HG03575 (cell line): ENCODE measurements around the gene WDR37.
"Not testable (repeated sequence)": the region's sequence is repeated elsewhere in the genome, so short reads cannot be mapped to it uniquely, and the experiment has no call there.

Experiments
- ATAC-seq: cut with Tn5 transposase; IDR thresholded peaks from one replicate; pipeline ENCODE4 v1.9.1; 2021; ENCODE audit not compliant: unreplicated experiment, insufficient number of reproducible peaks, low FRiP score; ENCODE audit errors: extremely low read depth

WDR37 gene

GRCh38 chr10:1038769-1039168 lies 17.4 kb upstream of the WDR37 start:
- not testable (repeated sequence) for ATAC-seq

- ATAC-seq = no peak
Measured at GRCh38 chr10:1040133-1040532, 16.1 kb upstream of the WDR37 start.

GRCh38 chr10:1041514-1041913 lies 14.7 kb upstream of the WDR37 start:
- no peak for ATAC-seq

- peak; percentile 34 for ATAC-seq
Measured at GRCh38 chr10:1043532-1043995, 12.6 kb upstream of the WDR37 start.

GRCh38 chr10:1044146-1044545 lies 12.0 kb upstream of the WDR37 start:
- ATAC-seq = no peak

- ATAC-seq = no peak
Measured at GRCh38 chr10:1044964-1045363, 11.2 kb upstream of the WDR37 start.

- ATAC-seq = no peak
Measured at GRCh38 chr10:1045415-1045814, 10.8 kb upstream of the WDR37 start.

- no peak for ATAC-seq
Measured at GRCh38 chr10:1047937-1048336, 8.2 kb upstream of the WDR37 start.

GRCh38 chr10:1048349-1048731 lies 7.8 kb upstream of the WDR37 start:
- ATAC-seq = no peak

- ATAC-seq = peak; percentile 61
Measured at GRCh38 chr10:1048732-1049424, 7.3 kb upstream of the WDR37 start, which contains the start of gene IDI1. Gene IDI1 (minus strand): TSS chr10:1049119. CDS start chr10:1049003, 116 bp downstream.

- ATAC-seq = peak; percentile 25
Measured at GRCh38 chr10:1049425-1049958, 6.7 kb upstream of the WDR37 start.

- no peak for ATAC-seq
Measured at GRCh38 chr10:1050145-1050544, 6.0 kb upstream of the WDR37 start.

- no peak for ATAC-seq
Measured at GRCh38 chr10:1050554-1050953, 5.6 kb upstream of the WDR37 start.

GRCh38 chr10:1054684-1055083 lies 1.5 kb upstream of the WDR37 start:
- ATAC-seq = no peak

- no peak for ATAC-seq
Measured at GRCh38 chr10:1057106-1057657, 997 bp downstream of the WDR37 start.

- no peak for ATAC-seq
Measured at GRCh38 chr10:1058017-1058416, 1.8 kb downstream of the WDR37 start.

GRCh38 chr10:1059902-1060301 lies 3.7 kb downstream of the WDR37 start:
- no peak for ATAC-seq

GRCh38 chr10:1061930-1062774 lies 6.0 kb downstream of the WDR37 start:
- no peak for ATAC-seq

GRCh38 chr10:1063232-1063865 lies 7.2 kb downstream of the WDR37 start:
- ATAC-seq = no peak
